Midbrain (tissue), 1 donor: ENCODE data around the gene SLC44A2.
A peak's percentile ranks its signal among the peaks of the same experiment; 100 is the strongest.

ENCODE experiments used
- DNase-seq: peaks from one replicate; lab custom pipeline; 2025; lab: John Stamatoyannopoulos, UW

Gene SLC44A2

DNA sequence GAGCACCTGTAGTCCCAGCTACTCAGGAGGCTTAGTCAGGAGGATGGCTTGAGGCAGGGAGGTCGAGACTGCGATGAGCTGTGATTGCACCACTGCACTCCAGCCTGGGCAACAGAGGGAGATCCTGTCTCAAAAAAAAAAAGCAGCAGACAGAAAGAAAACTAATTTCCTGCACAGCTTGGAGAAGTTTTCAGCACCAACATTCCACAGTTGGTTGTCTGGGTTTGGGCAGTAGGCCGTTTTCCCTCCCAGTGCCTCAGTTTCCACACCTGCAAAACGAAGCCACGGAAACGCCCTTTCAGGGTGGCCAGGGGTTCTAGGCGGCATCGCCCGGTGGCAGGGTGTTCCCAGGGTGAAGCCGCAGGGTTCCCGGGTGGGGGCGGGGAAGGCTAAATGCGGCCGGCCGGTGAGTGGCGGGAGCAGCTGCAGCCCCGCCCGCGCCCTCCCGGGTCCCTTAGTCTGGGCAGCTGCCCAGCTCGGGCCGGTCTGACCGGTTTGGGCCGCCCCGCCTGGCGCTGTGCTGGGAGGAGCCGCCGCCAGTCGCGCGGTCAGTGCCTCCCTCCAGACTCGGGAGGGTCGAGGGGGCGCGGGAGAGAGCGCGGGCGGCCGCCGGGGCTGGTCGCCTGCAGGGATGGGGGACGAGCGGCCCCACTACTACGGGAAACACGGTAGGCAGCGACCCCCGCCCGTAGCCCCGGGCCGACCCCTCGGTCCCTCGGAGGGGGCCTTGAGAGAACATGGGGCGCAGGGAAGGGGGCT is at the start of gene SLC44A2:
Gene SLC44A2 (plus strand): TSS at position 551 of the 759 bp plus-strand sequence. CDS start 81 bp downstream, at position 632.
- peak; percentile 89 for DNase-seq

DNA sequence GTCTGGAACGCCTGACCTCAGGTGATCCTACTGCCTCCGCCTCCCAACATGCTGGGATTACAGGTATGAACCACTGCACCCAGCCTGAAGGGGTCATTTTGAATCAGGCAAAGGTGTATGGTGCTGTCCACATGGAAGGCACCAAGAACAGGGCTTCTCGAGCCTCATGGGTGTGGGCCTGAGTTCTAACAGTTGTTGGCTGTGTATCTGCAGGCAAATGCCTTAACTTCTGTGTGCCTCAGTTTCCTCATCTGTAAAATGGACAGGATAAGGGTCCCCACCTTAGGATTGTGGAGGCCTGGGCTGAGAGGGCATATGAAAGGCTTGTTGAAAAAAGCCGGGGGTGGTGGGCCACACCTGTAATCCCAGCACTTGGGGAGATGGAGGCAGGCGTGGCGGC is 47.4 kb upstream of the SLC44A2 start:
- no peak for DNase-seq

DNA sequence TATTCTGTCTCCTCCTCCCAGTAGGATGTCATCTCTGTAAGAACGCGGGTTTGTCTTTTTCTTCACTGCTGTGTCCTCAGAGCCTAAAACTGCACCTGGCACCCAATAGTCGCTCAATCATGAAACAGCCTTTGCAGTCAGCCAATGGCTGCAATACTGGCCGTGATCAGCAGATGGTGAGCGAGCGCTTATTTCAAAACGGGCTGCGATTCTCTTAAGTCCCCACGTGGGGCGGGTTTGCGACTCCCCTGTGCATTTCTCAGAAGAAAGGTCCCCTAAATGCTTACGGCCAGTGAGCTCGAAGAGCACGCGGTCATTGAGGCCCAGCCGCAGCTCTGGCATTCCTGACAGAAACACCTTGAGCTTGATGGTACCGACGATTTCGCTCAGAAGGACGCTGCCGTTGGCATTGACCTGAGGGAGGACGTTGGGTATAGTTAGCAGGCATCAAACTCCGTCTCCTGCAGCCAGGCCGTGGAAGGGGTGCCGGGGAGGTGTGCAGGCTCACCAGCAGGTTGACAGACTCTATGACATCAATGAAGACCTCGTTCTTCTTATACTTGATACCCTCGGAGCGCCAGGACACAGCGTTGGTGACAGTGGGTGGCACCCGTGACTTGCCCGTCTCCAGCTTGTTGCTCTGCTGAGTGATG is 44.2 kb upstream of the SLC44A2 start:
- peak; percentile 93 for DNase-seq

DNA sequence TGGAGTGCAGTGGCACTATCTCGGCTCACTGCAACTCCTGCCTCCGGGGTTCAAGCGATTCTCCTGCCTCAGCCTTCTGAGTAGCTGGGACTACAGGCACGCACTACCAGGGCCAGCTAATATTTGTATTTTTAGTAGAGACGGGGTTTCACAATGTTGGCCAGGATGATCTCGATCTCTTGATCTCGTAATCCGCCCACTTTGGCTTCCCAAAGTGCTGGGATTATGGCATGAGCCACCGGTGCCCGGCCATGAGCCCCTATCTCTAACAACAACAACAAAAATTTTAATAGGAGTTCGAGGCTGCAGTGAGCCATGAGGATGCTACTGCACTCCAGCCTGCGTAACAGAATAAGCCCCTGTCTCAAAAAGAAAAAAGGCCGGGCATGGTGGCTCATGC is 43.3 kb upstream of the SLC44A2 start:
- no peak for DNase-seq

DNA sequence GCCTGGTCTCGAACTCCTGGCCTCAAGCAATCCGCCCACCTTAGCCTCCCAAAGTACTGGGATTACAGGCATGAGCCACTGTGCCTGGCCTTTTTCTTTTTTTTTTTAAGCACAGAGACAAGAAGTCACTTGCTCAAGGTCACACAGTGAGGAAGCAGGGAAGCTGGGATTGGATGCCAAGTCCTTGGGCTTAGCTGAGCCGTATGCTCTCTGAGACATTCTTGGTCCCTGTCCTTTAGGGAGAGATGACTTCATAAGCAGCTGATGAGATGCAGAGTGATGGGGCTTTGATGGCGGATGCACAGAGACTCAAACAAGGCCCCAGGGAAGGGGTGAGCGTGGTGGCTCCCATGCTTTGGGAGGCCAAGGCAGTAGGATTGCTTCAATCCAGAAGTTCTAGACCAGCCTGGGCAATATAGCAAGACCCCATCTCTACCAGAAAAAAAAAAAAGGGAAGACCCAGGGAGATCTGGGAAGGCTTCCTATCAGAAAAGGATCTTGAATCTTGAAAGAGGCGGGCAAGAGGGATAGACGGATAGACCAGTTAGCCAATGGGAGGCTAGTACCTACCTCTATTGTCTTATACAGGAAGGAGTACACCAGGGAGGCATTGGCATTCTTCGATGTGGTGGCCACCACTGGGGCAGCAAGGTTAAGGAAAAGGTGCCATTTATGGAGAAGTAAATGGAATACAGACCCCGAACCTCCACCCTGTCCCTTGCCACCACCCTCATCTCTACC is 42.1 kb upstream of the SLC44A2 start:
- DNase-seq = no peak

DNA sequence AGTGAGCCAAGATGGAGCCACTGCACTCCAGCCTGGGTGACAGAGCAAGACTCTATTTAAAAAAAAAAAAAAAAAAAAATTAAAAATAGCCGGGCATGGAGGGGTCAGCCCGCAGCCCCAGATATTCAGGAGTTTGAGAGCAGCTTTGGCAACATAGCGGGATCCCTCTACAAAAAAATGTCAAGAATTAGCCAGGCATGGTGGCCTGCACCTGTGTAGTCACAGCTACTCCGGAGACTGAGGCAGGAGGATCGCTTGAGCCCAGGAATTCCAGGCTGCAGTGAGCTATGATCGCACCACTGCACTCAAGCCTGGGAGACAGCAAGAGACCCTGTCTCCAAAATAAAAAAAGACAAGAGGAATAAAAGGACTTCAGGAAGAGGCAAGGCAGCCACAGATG is 39.0 kb upstream of the SLC44A2 start:
- DNase-seq = no peak

DNA sequence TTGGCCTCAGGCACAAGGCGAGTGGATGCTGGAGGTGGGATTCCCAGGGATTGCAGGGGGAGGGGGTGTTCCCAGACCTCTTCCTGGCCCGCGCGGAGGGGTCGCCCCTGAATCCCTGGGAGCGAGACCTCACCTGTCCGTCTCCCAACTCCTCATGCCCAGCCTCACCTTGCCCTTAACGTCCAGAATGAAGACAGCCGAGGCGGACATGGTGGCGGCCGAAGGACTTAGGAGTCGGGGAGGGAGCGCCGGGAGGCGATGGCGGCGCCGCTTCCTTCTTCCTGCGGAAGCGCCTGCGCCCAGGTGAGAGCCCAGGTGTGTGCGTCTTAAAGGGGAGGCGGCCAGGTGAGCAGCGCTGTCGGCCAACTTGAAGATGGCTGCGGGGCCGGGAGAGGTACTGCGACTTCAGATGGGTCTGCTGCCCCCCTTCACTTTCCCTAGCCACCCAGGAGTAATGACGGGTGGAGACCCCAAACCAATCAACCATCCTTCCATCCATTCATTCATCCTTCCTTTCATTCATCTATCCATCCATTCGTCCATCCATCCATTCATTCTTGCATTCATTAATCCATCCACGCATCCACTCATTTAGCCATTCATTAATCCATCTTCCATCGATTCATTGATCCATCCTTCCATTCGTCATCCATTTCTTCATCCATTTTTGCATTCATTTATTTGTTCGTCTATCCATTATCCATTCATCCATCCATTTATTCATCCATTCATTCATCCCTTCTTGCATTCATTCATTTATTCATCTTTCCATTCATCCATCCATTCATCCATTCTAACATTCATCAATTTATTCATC is 38.1 kb upstream of the SLC44A2 start, which contains the start of gene AP1M2:
Gene AP1M2 (minus strand): TSS at position 291 of the 817 bp plus-strand sequence. CDS start 81 bp downstream, at position 210.
- DNase-seq = no peak

DNA sequence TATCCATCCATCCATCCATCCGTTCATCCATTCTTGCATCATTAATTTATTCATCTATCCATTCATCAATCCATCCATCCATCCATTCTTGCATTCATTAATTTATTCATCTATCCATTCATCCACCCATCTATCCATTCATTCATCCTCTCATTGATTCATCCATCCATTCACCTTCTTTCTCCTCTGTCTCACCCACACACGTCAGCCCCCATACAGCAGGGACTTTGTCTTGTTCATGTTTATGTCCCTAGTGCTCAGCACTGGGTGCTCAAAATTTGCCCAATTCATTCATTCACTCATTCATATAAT is 37.6 kb upstream of the SLC44A2 start:
- no peak for DNase-seq

DNA sequence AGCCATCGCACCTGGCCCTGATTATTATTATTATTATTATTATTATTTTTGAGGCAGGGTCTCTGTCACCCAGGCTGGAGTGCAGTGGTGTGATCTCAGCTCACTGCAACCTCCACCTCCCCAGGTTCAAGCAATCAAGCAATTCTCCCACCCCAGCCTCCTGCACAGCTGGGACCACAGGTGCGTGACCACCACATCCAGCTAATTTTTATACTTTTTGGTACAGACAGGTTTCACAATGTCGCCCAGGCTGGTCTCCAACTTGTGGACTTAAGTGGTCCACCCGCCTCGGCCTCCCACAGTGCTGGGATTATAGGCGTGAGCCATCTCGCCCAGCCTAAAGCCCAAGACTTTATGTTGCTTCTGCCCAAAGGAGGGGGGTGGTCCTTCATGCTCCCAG is 32.2 kb upstream of the SLC44A2 start:
- no peak for DNase-seq

DNA sequence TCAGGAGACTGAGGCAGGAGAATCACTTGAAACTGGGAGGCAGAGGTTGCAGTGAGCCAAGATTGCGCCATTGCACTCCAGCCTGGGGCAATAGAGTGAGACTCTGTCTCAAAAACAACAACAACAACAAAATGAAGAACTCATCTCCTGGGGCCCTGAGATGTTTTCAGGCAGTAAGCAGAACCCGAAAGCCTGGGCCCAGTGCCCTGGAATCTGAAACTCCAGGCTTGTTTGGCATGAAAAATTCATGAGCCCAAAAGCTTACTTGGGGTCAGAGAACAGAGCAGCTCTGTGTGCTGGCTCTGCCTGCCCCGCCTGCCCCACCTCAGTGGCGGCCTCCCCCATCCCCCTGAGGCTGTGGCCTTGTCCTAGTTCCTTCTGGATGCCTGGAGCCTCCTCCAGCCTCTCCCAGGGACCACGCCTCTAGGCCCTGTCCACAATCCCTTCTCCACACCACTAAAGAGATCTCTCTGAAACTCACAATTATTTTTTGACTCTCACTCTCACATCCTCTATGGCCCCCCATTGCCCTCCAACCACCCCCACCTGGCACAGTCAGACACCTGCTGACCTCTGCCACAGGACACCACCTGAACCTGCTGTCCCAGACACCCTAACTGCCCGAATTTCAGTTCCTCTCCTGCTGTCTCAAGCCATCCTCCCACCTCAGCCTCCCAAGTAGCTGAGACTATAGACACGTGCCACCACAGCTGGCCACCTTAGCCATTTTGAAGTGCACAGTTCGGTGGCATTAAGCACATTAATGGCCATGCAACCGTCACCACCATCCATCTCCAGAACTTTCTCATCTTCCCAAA is 31.3 kb upstream of the SLC44A2 start:
- DNase-seq = peak; percentile 59

DNA sequence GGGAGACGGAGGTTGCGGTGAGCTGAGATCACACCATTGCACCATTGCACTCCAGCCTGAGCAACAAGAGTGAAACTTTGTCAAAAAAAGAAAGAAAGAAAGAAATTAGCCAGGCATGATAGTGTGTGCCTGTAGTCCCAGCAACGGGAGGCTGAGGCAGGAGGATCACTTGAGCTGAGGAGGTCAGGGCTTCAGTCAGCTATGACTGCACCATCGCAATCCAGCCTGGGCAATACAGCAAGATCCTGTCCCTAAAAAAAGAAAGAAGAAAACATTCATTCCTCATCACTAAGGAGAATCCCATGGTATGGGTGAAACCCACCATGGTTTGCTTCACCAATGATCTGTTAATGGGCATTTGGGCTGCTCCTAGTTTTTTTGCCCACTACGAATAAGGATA is 25.2 kb upstream of the SLC44A2 start:
- no peak for DNase-seq

DNA sequence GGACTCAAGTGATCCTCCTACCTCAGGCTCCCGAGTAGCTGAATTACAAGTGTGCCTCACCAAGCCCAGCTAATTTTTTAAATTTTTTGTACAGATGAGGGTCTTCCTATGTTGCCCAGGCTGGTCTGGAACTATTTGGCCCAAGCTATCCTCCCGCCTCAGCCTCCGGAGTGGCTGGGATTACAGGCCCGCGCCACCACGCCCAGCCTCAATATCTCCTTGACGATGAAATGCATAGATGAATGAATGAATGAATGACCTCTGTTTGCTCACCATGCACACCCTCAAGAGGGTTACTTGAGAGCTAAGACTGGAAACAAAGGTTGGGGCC is 23.4 kb upstream of the SLC44A2 start:
- DNase-seq = no peak

DNA sequence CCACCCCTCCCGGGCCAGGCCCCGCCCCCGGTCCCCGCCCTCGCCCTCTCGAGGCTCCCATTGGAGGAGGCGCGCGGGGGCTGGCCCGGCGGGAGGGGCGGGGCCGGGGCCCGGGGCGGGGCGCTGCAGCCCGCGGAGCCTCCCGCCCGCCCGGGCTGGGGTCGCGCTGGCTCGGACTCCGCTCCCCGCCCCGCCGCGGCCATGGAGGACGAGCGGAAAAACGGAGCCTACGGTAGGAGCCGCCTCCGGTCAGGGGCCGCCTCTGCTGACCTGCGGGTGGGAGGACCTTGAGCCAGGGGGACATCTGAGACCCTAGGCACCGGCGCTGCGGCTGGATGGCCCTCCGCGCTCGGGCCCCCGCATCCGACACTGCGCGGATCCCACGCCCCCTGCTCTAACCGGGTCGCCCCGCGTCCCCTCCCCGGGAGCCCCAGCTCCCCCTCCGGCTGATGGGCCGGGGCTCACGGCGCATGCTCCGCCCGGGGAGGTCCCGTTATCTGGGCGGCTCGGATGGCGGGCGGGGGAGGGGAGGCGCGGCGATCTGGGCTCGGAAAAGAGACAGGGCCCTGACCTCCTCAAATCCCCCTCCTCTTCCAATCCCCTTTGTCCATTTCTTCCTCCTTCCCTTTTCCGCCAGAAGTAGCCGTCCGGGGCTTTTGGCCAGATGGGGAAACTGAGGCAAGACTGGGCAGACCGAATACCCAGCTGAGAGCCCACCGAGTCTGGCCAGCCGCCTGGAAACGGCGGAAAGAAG is 22.8 kb upstream of the SLC44A2 start:
- peak; percentile 83 for DNase-seq

DNA sequence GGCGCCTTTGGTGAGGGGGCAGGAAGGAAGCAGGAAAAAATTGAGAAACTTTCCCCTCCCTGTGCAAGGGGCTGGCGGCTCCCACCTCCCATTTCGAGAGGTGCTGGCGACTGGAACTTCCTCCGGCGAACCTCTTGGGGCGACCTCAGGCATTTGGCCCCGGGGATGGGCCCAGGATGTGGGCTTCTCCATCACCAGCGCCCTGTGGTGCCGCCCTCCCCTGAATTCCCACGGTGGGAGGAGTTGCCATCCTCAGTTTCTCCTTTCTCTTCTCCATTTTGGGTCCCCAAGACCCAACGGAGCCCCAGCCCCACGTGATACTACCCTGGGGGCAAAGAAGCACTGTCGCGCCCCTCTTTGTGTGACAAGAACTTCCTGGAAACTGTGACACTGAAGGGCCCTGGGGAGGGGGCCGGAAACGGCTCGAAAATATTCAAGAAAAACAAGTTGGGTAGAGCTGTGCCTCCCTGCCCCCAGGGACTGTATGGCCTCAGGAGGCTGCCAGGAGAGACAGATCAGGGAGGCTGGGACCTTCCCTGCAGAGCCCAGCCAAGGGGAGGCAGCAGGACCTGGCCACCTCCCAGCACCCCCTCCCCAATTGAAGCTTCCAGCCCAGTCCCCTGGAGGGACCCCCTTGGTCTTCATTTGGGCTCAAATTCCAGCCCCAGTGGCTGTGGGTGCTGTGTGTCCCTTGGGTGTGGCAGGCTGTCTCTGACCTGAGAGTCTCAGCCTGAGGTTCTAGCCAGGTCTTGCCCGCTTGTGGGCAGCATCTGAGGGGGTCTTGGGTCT is 22.1 kb upstream of the SLC44A2 start:
- no peak for DNase-seq

DNA sequence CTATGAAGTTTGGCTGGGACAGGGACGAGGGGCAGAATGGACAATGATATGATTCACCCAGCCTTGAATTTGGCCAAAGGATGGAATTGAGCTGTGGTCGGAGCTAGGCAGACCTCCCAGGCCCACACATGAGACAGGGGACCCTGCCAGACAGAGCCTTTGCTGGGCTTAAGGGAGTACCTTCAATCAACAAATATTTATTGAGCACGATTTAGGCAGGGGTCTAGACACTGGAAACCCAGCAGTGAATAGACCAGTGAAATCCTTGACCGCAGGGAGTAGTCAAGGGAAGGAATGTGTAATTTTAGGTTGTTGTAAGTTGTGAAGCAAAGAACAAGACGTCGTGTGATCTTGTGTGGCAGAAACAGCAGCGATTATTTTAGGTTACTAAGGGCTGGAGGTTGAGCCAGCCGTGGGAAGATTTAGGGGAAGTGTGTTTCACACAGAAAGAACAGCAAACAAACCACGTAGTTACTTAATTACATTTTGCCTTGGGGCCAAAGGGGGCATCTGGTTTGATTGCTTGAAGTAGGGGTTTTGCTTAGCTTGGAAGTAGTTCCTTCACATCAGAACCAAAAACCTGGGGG is 21.4 kb upstream of the SLC44A2 start:
- peak; percentile 23 for DNase-seq

DNA sequence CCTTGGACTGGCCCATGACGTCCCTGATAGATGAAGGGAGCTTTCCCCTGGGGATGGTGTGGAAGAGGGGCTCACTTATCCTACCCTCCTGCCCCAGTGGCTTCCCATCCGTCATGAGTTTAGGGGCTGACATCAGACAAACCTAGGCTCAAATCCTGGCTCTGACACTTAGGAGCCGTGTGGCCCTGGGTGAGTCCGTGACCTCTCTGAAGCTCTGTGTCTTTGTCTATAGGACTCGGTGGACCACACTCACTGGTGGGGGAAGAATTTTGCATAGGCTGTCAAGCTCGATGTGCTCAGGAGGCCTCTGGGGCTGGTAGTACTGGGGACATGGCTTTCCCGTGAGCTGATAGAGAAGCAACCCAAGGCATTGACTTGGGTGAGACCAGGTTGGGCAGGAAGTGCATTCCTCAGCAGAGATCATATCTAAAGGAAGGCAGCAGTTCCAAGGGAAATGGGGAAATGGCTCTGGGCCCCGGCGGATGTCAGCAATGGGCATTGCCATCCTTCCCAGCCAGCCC is 20.8 kb upstream of the SLC44A2 start:
- no peak for DNase-seq

DNA sequence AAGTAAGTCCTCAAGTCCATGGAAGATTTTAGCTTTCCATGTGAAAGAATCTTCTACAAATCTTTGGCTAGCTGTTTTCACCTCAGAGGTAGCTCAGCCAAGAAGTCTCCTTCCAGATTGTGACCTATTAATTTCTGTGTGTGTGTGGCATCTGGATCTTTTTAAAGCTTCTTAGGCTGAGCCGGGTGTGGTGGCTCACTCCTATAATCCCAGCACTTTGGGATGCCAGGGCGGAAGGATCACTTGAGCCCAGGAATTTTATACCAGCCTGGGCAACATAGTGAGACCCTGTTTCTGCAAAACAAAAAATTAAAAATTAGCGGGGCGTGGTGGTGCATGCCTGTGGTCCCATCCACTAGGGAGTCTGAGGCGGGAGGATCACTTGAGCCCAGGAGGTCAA is 13.4 kb upstream of the SLC44A2 start:
- DNase-seq = no peak

DNA sequence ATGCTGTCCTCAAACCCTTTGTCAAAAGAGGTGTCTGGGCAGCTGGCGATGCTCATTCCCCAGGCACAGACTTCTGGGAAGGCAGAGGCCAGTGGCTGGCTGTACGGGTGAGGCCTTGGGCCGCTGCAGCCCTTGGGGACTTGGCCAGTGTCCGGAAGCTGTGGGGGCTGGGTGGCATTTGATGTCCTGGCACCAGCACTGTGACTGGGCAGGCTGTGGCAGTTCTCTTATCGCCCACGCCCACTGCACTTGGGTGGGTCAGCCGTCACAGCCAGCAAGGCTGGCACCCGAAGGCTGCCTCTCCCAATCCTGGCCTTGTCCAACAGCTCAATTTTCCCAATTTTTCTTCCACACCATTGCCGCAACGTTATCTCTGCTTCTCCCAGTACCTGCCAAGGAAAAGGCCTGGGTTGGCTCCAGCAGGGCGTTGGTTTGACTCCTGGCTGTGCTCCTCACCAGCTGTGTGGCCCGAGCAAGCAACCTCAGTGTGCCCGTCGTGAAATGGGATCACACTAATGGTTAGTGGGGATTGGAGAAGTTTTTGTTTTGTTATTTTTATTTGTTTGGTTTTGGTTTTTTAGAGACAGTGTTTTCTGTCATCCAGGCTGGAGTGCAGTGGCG is 12.7 kb upstream of the SLC44A2 start:
- DNase-seq = peak; percentile 63
